ENCODE measurements around the gene NT5DC4.

Gene NT5DC4

DNA sequence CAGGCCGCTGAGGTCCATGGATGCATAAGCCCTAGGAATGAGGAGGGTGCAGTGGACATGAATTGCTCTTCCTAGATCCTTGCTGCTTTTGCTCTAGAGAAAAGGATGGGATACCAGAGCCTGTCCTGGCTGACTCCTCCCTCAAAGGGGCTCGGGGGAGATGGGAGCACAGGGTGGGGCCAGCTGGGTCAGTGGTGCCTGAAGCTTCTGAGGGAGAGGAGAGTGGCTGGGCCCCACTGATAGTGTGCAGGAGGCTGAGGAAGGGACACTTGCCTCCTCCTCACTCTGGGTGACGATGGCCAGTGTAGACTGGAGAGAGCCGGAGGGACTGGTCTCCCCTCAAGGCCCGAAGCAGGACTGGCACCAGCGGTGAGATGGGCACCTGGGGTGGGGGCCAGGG, at the start of gene NT5DC4:
Gene NT5DC4 (plus strand): TSS at position 236 of the 400 bp plus-strand sequence. CDS start 60 bp downstream, at position 296.
- TF ChIP-seq, protein P1, sequence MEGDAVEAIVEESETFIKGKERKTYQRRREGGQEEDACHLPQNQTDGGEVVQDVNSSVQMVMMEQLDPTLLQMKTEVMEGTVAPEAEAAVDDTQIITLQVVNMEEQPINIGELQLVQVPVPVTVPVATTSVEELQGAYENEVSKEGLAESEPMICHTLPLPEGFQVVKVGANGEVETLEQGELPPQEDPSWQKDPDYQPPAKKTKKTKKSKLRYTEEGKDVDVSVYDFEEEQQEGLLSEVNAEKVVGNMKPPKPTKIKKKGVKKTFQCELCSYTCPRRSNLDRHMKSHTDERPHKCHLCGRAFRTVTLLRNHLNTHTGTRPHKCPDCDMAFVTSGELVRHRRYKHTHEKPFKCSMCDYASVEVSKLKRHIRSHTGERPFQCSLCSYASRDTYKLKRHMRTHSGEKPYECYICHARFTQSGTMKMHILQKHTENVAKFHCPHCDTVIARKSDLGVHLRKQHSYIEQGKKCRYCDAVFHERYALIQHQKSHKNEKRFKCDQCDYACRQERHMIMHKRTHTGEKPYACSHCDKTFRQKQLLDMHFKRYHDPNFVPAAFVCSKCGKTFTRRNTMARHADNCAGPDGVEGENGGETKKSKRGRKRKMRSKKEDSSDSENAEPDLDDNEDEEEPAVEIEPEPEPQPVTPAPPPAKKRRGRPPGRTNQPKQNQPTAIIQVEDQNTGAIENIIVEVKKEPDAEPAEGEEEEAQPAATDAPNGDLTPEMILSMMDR (IDR thresholded peaks at IDR 0.05; ENCODE audit: low read depth, low read length, missing control alignments), result no peak
- DNase-seq (ENCODE audit: low read depth), result no peak
- H3K4me3 ChIP-seq (ENCODE audit: low read depth, low read length), result no peak within 1 kb of the TSS

DNA sequence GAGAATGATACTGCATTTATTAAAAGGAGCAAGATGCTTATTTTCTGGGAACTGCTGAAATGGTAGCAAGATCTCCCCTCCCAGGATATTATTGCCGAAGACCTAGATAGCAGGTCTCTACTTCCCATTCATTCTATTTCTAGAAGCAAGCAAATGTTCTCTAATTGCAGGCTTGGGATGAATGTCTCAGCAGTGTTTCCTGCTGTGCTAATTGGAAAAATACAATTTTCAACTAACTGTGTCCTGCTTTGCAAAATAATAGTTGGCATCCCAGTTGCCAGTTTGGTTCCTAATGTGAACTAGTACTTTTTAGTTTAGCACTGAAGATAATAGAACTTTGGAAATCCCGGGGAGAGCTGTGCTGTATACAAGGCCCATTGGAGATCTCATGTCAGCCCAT, 49.0 kb upstream of the NT5DC4 start:
- TF ChIP-seq, protein P1 (IDR thresholded peaks at IDR 0.05; ENCODE audit: low read depth, low read length, missing control alignments), result no peak
- DNase-seq (ENCODE audit: low read depth), result no peak
- no peak overlapping the region for H3K4me3 ChIP-seq (ENCODE audit: low read depth, low read length)

DNA sequence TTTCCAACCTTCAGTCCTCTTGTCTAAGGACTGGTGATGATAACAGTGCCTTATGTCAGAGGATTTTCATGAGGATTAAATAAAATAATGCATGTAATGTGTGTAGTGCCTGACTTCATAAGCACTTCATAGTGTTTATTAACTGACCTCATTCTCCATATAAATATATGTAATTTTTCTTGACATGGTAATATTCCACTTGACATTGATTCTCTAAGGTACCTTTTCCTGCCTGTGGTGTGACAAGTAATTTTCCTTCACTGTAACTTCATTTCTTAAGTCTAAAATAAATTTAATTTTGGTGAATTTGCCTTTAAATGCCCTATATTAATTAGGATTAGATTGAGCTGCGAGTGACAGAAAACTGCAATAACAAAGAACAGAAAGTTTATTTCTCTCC, 47.8 kb upstream of the NT5DC4 start:
- TF ChIP-seq, protein P1 (IDR thresholded peaks at IDR 0.05; ENCODE audit: low read depth, low read length, missing control alignments), result no peak
- no peak overlapping the region for H3K4me3 ChIP-seq (ENCODE audit: low read depth, low read length)
- no peak for DNase-seq (ENCODE audit: low read depth)

DNA sequence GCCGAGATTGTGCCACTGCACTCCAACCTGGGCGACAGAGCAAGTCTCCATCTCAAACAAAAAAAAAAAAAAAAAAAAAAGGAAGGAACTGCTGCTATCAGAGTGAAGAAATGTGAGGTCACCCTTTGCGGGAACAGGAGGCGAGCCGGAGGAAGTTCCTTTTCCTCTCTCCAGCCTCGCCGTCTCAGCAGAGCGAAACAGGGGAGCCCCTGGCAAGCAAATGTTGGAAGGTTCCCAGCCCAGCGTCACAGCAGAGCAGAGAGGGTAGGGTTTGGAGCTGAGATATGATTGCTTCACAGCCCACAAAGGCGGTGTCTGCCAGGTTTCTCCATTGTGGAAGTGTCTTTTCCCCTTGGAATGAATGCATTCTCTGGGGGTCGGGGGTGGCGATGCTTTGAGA, 46.6 kb upstream of the NT5DC4 start:
- TF ChIP-seq, protein P1 (IDR thresholded peaks at IDR 0.05; ENCODE audit: low read depth, low read length, missing control alignments), result no peak
- H3K4me3 ChIP-seq (ENCODE audit: low read depth, low read length), result no peak overlapping the region
- DNase-seq (ENCODE audit: low read depth), result no peak

DNA sequence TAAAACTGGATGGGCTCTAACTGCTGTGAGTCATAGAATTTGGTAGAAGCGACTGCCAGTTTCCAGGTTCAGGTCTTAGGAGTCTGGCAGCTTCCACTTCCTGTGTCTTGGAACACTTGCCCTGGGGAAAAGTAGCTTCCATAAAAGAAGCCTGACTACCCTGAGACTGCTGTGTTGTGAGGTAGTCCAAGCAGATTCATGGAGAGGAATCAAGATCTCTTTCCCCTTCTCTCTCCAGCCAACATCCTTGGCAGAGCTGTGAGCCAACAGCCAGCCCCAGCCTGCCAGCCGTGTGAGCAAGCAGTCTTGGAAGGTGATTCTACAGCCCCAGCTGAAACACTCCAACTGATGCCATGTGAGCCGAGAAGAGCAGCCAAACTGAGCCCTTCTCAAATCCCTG, 41.3 kb upstream of the NT5DC4 start:
- H3K4me3 ChIP-seq (ENCODE audit: low read depth, low read length), result no peak overlapping the region
- TF ChIP-seq, protein P1 (IDR thresholded peaks at IDR 0.05; ENCODE audit: low read depth, low read length, missing control alignments), result no peak
- DNase-seq (ENCODE audit: low read depth), result no peak

DNA sequence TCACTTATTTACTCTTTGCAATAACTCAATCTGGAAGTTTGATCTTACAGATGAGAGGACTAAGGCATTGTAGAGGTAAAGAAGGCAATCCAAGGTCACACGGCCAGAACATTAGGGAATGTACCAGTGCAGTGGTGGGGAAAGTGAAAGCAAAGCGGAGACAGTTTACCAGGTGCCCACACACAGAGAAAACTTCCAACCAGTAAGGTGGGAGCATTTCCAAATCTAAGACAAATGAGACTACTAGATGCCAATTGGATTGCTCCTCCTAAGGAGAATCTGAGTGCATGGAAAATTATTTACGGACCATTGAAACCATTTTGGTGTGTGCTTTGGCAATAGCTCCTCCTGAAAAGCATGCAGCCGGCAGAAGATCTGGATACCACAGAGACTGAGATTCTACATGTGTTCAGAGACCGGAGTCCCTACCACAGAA, 40.1 kb upstream of the NT5DC4 start:
- DNase-seq (ENCODE audit: low read depth), result no peak
- TF ChIP-seq, protein P1 (IDR thresholded peaks at IDR 0.05; ENCODE audit: low read depth, low read length, missing control alignments), result no peak
- no peak overlapping the region for H3K4me3 ChIP-seq (ENCODE audit: low read depth, low read length)

DNA sequence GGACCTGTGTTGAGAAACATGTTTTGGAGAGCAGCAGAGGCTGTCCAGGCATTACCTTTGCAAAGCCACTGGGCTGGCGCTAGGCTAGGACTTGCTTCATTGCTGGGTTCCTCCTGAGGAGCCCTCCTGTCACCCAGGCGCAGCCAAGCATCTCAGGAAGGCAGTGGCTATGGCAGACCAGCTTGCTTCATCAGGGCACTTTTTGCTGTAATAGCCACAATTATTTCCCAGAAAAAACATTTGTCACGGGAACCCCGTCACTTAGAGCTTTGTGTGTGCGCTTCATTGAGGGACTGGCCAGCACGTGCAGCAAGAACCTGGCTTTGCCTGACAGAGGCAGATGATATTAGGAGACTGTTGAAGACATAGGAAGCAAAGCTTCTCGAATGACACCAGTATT, 38.7 kb upstream of the NT5DC4 start:
- no peak overlapping the region for H3K4me3 ChIP-seq (ENCODE audit: low read depth, low read length)
- TF ChIP-seq, protein P1 (IDR thresholded peaks at IDR 0.05; ENCODE audit: low read depth, low read length, missing control alignments), result no peak
- no peak for DNase-seq (ENCODE audit: low read depth)
